Suprapubic skin (tissue), 4 donors: ENCODE results near the gene PLXNC1. TPM values are rescaled to one million over a fixed set of nuclear protein-coding genes. Genes with fewer than 3 reads are reported as not detected.

ENCODE experiments used
- DNase-seq, 2 donors: peaks; one replicate each; pipeline ENCODE4 v3.0.0-alpha.2; 2019; ENCODE audit warnings: low spot score in 2 of 2
- H3K27ac ChIP-seq: fragments of 200-600 bp; sonication (generic); one replicate; pipeline ENCODE4 v1.5.1; 2019
- H3K27me3 ChIP-seq: fragments of 200-600 bp; sonication (generic); one replicate; pipeline ENCODE4 v1.5.1; 2019
- H3K36me3 ChIP-seq: fragments of 200-600 bp; sonication (generic); one replicate; pipeline ENCODE4 v1.5.1; 2019
- H3K4me1 ChIP-seq: fragments of 200-600 bp; sonication (generic); one replicate; pipeline ENCODE4 v1.5.1; 2019
- H3K4me3 ChIP-seq: fragments of 200-600 bp; sonication (generic); one replicate; pipeline ENCODE4 v1.5.1; 2019; ENCODE audit warnings: mild to moderate bottlenecking
- H3K9me3 ChIP-seq: fragments of 200-600 bp; sonication (generic); one replicate; pipeline ENCODE4 v1.5.1; 2019
- EP300 ChIP-seq: sonication (generic); formaldehyde crosslinking; IDR thresholded peaks from one replicate; pipeline ENCODE4 v1.6.1; 2017; ENCODE audit warnings: antibody characterized with exemption
- POLR2A ChIP-seq, 2 donors: fragments of 450-650 bp; IDR thresholded peaks; one replicate each; pipeline ENCODE4 v1.6.1; 2017; ENCODE audit warnings: antibody characterized with exemption in 2 of 2, mild to moderate bottlenecking in 2 of 2, moderate library complexity in 2 of 2
- POLR2AphosphoS5 ChIP-seq, 3 donors: sonication (generic); formaldehyde crosslinking; IDR thresholded peaks; one replicate each; pipeline ENCODE4 v1.6.1; 2017; ENCODE audit warnings: antibody characterized with exemption in 3 of 3
- WGBS: methylation state at CpG from one replicate; pipeline ENCODE4 v1.1.5; 2018; 5-methylcytosine and 5-hydroxymethylcytosine counted together
- total RNA-seq, 4 donors: library from RNA; depleted of rRNA; stranded (reverse); fragments of >200 nt; gene quantifications; one replicate each; pipeline ENCODE4 v1.1.0, GENCODE V29; 2016
- TF ChIP-seq, protein P1 (sequence below), 2 donors: fragments of 200-600 bp in 1 of 2; fragments of 450-650 bp in 1 of 2; sonication (generic) in 1 of 2; IDR thresholded peaks; one replicate each; pipeline ENCODE4 v1.5.1; 2016 to 2019; ENCODE audit warnings: antibody characterized with exemption in 2 of 2, mild to moderate bottlenecking in 1 of 2, moderate library complexity in 1 of 2

The PLXNC1 gene
- total RNA-seq, 4 donors from 2014 or later = 8.1 to 30.9 (median 15.3) TPM

DNA sequence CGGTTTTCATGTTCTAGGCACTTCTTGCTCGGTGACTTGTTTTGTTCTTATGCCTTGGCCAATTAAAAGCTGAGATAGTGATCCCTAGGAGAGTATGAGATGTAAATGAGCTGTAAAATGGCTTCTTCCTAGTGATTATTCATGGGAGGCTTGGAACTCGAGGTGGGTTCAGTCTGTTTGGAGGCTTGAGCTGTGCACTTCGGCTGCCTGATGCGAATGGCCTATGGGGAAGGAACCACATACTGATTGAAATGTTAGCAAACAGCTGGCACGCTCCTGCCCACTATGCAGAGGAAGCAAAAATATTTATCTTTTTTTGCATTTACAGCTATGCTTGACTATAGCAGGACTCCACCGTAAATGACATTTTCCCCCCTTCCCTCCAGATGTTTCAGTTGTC, 75.5 kb downstream of the PLXNC1 start:
- H3K27ac ChIP-seq = no peak overlapping the region
- no peaks in the 10 kb centered on the region for H3K9me3 ChIP-seq
- no peaks in the 10 kb centered on the region for H3K36me3 ChIP-seq
- H3K27me3 ChIP-seq = no peaks in the 10 kb centered on the region
- DNase-seq = no peak
- no peak overlapping the region for H3K4me3 ChIP-seq
- no peaks in the 10 kb centered on the region for H3K4me1 ChIP-seq
- TF ChIP-seq POLR2A (IDR thresholded peaks at IDR 0.05) (no peak), POLR2AphosphoS5 (IDR thresholded peaks at IDR 0.05) (no peak), EP300 (no peak)
- TF ChIP-seq, protein P1, sequence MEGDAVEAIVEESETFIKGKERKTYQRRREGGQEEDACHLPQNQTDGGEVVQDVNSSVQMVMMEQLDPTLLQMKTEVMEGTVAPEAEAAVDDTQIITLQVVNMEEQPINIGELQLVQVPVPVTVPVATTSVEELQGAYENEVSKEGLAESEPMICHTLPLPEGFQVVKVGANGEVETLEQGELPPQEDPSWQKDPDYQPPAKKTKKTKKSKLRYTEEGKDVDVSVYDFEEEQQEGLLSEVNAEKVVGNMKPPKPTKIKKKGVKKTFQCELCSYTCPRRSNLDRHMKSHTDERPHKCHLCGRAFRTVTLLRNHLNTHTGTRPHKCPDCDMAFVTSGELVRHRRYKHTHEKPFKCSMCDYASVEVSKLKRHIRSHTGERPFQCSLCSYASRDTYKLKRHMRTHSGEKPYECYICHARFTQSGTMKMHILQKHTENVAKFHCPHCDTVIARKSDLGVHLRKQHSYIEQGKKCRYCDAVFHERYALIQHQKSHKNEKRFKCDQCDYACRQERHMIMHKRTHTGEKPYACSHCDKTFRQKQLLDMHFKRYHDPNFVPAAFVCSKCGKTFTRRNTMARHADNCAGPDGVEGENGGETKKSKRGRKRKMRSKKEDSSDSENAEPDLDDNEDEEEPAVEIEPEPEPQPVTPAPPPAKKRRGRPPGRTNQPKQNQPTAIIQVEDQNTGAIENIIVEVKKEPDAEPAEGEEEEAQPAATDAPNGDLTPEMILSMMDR (IDR thresholded peaks at IDR 0.05) = no peak
- whole genome bisulfite sequencing = 90% methylated on average over 7 of the region's 7 CpGs

DNA sequence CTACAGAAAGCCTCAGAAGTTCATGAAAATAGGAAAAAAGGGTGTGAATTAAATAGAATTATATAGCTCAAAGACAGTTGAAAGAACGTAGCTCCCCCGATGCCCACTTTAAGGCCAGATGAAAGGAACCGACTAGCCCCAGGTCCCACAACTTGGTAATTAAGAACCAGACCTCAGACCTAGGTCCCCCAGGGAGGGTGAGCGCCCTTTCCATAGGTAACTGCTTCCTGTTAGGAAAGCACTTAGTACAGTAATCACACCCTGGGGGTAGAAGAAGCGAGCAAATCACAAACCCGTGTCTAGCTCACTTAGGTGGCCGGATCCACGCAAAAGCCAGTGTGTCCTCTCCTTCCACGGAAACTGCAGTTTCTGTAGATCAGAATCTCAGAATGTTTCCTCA, 77.1 kb downstream of the PLXNC1 start:
- H3K4me3 ChIP-seq = no peak overlapping the region
- no peak for TF ChIP-seq POLR2AphosphoS5 (IDR thresholded peaks at IDR 0.05)
- no peak overlapping the region for H3K27ac ChIP-seq
- no peaks in the 10 kb centered on the region for H3K27me3 ChIP-seq
- DNase-seq = no peak
- 84% methylated on average over 9 of the region's 9 CpGs for WGBS
- no peaks in the 10 kb centered on the region for H3K4me1 ChIP-seq
- no peaks in the 10 kb centered on the region for H3K36me3 ChIP-seq
- no peaks in the 10 kb centered on the region for H3K9me3 ChIP-seq

DNA sequence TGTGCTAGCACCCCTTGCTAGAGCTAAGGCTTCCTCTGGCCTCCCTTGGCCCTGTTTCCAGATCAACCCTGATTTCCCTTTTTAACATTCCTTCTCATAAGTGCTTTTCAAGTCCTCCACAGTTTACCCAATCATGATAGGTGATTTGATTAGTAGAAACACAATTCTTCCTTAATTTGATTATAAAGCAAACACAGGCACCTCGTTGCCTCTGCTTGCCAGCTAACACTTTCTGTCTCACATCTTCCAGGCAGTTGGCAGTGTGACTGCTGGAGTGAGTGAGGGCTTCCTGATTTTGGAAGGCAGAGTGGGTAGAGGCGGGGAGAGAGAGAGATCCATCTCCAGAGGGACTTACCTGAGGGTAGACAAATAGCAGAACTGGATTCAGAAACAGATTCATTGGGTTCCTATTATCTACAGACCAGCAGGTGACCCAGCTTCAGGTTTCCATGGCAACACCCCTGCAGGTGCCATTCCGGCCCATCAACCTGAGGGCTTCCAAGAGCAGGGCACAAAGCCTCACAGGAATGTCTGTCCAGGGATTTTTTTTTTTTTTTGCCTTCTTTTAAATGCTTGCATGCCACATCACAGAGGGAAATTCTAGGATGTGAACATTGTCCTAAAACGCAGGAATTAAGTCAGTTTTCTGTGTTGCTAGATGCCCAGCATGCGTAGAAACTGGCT, 77.7 kb downstream of the PLXNC1 start:
- no peaks in the 10 kb centered on the region for H3K36me3 ChIP-seq
- H3K4me3 ChIP-seq = no peak overlapping the region
- TF ChIP-seq POLR2A (IDR thresholded peaks at IDR 0.05) (no peak), POLR2AphosphoS5 (IDR thresholded peaks at IDR 0.05) (no peak), EP300 (no peak)
- TF ChIP-seq, protein P1 (IDR thresholded peaks at IDR 0.05) = no peak
- no peaks in the 10 kb centered on the region for H3K9me3 ChIP-seq
- no peaks in the 10 kb centered on the region for H3K27me3 ChIP-seq
- no peaks in the 10 kb centered on the region for H3K4me1 ChIP-seq
- 80% methylated on average over 5 of the region's 5 CpGs for WGBS
- no peak for DNase-seq
- no peak overlapping the region for H3K27ac ChIP-seq

DNA sequence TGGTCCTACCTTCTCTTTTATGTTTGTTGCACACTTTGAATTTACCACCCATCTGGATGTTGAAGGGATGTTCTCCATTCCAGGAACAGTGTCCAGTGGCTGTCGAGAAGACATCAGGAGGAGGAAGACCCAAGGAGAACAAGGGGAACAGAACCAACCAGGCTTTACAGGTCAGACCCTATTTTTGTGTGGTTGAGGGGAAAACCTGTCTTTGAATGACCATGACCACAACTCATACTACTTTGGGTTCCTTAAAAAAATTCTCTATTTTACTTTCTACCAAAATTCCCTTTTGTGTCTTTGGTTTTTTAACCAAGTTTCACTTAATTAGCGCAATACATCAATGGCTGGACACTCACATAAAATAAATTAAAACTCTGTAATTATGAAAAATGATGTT, 78.7 kb downstream of the PLXNC1 start:
- no peaks in the 10 kb centered on the region for H3K36me3 ChIP-seq
- no peaks in the 10 kb centered on the region for H3K9me3 ChIP-seq
- DNase-seq = no peak
- H3K27ac ChIP-seq = no peak overlapping the region
- H3K4me1 ChIP-seq = no peaks in the 10 kb centered on the region
- no peaks in the 10 kb centered on the region for H3K27me3 ChIP-seq
- 93% methylated on average over 2 of the region's 2 CpGs for WGBS
- no peak overlapping the region for H3K4me3 ChIP-seq
- no peak for TF ChIP-seq POLR2A (IDR thresholded peaks at IDR 0.05)
- no peak for TF ChIP-seq EP300
- TF ChIP-seq POLR2AphosphoS5 (IDR thresholded peaks at IDR 0.05) = no peak
- TF ChIP-seq, protein P1 (IDR thresholded peaks at IDR 0.05) = no peak

DNA sequence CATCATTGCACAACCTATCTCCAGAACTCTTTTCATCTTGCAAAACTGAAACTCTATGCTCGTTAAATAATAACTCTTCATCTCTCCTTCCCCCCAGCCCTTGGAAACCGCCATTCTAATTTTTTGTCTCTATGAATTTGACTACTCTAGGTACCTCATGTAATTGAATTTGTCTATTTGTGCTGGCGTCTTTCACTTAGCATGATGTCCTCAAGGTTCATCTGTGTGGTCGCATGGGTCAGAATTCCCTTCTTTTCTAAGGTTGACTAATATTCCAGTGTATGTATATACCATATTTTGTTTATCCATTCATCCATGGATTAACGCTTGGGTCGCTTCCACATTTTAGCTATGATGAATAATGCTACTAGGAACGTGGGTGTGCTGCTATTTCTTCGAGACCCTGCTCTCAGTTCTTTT, 80.1 kb downstream of the PLXNC1 start:
- Histone ChIP-seq H3K4me1 (no peaks in the 10 kb centered on the region), H3K36me3 (no peaks in the 10 kb centered on the region), H3K9me3 (no peaks in the 10 kb centered on the region), H3K4me3 (no peak overlapping the region), H3K27me3 (no peaks in the 10 kb centered on the region), H3K27ac (no peak overlapping the region)
- TF ChIP-seq POLR2A (IDR thresholded peaks at IDR 0.05) = no peak
- no peak for TF ChIP-seq EP300
- TF ChIP-seq, protein P1 (IDR thresholded peaks at IDR 0.05) = no peak
- TF ChIP-seq POLR2AphosphoS5 (IDR thresholded peaks at IDR 0.05) = no peak
- DNase-seq = no peak
- 93% methylated on average over 8 of the region's 8 CpGs for WGBS

DNA sequence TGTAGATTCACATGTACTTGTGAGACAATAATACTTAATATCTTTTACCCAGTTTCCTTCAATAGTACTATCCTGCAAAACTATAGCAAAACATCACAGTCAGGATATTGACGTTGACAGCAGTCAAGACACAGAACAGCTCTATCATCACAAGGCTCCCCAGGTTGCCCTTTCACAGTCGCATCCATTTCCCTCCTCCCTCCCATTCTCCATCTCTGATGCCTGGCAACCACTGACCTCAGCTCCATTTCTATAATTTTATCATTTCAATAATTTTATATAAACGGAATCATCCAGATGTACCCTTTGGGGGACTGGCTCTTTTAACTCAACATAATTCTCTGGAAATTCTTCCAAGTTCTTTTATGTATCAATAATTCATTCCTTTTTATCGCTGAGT, 81.5 kb downstream of the PLXNC1 start:
- Histone ChIP-seq H3K4me3 (no peak overlapping the region), H3K36me3 (no peaks in the 10 kb centered on the region), H3K27me3 (no peaks in the 10 kb centered on the region), H3K27ac (no peak overlapping the region), H3K4me1 (no peaks in the 10 kb centered on the region), H3K9me3 (no peaks in the 10 kb centered on the region)
- 85% methylated on average over 4 of the region's 4 CpGs for WGBS
- DNase-seq = no peak
- TF ChIP-seq, protein P1 (IDR thresholded peaks at IDR 0.05) = no peak
- TF ChIP-seq POLR2A (IDR thresholded peaks at IDR 0.05) = no peak
- TF ChIP-seq EP300 = no peak
- TF ChIP-seq POLR2AphosphoS5 (IDR thresholded peaks at IDR 0.05) = no peak
